Liver (tissue), 3 donors: ENCODE measurements around the gene CNTNAP1.

Experiments
- CTCF ChIP-seq: fragments of 150-350 bp; IDR thresholded peaks from 2 replicates; pipeline ENCODE4 v1.5.1; 2017; ENCODE audit warnings: improper control_type of control experiment, low read depth, low read length; ENCODE audit not compliant: missing input control
- EGR1 ChIP-seq, 2 donors: IDR thresholded peaks; 2 replicates each; pipeline ENCODE4 v1.6.1; 2016 to 2018; ENCODE audit warnings: antibody characterized with exemption in 2 of 2, low read depth in 2 of 2
- FOXA1 ChIP-seq: IDR thresholded peaks from 2 replicates; pipeline ENCODE4 v1.6.1; 2016; ENCODE audit warnings: antibody characterized with exemption
- GABPA ChIP-seq, 2 donors: IDR thresholded peaks in 1 of 2; conservative IDR thresholded peaks in 1 of 2; 2 replicates each; pipeline ENCODE4 v1.6.1; 2016; ENCODE audit warnings: antibody characterized with exemption in 2 of 2, mild to moderate bottlenecking in 1 of 2, moderate library complexity in 1 of 2
- JUND ChIP-seq, 2 donors: IDR thresholded peaks; 2 replicates each; pipeline ENCODE4 v1.6.1; 2016; ENCODE audit warnings: antibody characterized with exemption in 2 of 2
- NR2F2 ChIP-seq: IDR thresholded peaks from 2 replicates; pipeline ENCODE4 v1.6.1; 2016; ENCODE audit warnings: antibody characterized with exemption
- RXRA ChIP-seq, 2 donors: IDR thresholded peaks; 2 replicates each; pipeline ENCODE4 v1.6.1; 2017 to 2018; ENCODE audit warnings: antibody characterized with exemption in 2 of 2, mild to moderate bottlenecking in 1 of 2
- SP1 ChIP-seq: IDR thresholded peaks from 2 replicates; pipeline ENCODE4 v1.6.1; 2018; ENCODE audit warnings: antibody characterized with exemption, mild to moderate bottlenecking
- TAF1 ChIP-seq: conservative IDR thresholded peaks from 2 replicates; pipeline ENCODE4 v1.6.1; 2016; ENCODE audit warnings: antibody characterized with exemption, mild to moderate bottlenecking
- YY1 ChIP-seq: IDR thresholded peaks from 2 replicates; pipeline ENCODE4 v1.6.1; 2016; ENCODE audit warnings: antibody characterized with exemption, mild to moderate bottlenecking
- TF ChIP-seq, protein P1 (sequence below): IDR thresholded peaks from 2 replicates; pipeline ENCODE4 v1.6.1; 2016; ENCODE audit warnings: antibody characterized with exemption
- TF ChIP-seq, protein P2 (sequence below): IDR thresholded peaks from 2 replicates; pipeline ENCODE4 v1.6.1; 2016; ENCODE audit warnings: antibody characterized with exemption, mild to moderate bottlenecking
- TF ChIP-seq, protein P3 (sequence below): IDR thresholded peaks from 2 replicates; pipeline ENCODE4 v1.6.1; 2016; ENCODE audit warnings: antibody characterized with exemption
- donor health status: healthy.
- donor health status: healthy.

- no peak for TF ChIP-seq CTCF
- no peak for TF ChIP-seq TAF1
- TF ChIP-seq, protein P1, sequence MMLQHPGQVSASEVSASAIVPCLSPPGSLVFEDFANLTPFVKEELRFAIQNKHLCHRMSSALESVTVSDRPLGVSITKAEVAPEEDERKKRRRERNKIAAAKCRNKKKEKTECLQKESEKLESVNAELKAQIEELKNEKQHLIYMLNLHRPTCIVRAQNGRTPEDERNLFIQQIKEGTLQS: no peak
- no peak for TF ChIP-seq GABPA (IDR thresholded peaks at IDR 0.05 in 1 of 2, conservative IDR thresholded peaks at IDR 0.05 in 1 of 2)
- TF ChIP-seq JUND (IDR thresholded peaks at IDR 0.05): no peak
- TF ChIP-seq, protein P2, sequence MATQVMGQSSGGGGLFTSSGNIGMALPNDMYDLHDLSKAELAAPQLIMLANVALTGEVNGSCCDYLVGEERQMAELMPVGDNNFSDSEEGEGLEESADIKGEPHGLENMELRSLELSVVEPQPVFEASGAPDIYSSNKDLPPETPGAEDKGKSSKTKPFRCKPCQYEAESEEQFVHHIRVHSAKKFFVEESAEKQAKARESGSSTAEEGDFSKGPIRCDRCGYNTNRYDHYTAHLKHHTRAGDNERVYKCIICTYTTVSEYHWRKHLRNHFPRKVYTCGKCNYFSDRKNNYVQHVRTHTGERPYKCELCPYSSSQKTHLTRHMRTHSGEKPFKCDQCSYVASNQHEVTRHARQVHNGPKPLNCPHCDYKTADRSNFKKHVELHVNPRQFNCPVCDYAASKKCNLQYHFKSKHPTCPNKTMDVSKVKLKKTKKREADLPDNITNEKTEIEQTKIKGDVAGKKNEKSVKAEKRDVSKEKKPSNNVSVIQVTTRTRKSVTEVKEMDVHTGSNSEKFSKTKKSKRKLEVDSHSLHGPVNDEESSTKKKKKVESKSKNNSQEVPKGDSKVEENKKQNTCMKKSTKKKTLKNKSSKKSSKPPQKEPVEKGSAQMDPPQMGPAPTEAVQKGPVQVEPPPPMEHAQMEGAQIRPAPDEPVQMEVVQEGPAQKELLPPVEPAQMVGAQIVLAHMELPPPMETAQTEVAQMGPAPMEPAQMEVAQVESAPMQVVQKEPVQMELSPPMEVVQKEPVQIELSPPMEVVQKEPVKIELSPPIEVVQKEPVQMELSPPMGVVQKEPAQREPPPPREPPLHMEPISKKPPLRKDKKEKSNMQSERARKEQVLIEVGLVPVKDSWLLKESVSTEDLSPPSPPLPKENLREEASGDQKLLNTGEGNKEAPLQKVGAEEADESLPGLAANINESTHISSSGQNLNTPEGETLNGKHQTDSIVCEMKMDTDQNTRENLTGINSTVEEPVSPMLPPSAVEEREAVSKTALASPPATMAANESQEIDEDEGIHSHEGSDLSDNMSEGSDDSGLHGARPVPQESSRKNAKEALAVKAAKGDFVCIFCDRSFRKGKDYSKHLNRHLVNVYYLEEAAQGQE: no peak
- TF ChIP-seq SP1: no peak
- no peak for TF ChIP-seq FOXA1
- TF ChIP-seq EGR1 (IDR thresholded peaks at IDR 0.05; ENCODE audit: low read depth in 2 of 2): no peak
- TF ChIP-seq YY1: no peak
- TF ChIP-seq, protein P3, sequence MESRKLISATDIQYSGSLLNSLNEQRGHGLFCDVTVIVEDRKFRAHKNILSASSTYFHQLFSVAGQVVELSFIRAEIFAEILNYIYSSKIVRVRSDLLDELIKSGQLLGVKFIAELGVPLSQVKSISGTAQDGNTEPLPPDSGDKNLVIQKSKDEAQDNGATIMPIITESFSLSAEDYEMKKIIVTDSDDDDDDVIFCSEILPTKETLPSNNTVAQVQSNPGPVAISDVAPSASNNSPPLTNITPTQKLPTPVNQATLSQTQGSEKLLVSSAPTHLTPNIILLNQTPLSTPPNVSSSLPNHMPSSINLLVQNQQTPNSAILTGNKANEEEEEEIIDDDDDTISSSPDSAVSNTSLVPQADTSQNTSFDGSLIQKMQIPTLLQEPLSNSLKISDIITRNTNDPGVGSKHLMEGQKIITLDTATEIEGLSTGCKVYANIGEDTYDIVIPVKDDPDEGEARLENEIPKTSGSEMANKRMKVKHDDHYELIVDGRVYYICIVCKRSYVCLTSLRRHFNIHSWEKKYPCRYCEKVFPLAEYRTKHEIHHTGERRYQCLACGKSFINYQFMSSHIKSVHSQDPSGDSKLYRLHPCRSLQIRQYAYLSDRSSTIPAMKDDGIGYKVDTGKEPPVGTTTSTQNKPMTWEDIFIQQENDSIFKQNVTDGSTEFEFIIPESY: no peak
- TF ChIP-seq RXRA (IDR thresholded peaks at IDR 0.05): no peak
- TF ChIP-seq NR2F2: no peak
Observed at GRCh38 chr17:42697108-42697811, 14.9 kb downstream of the CNTNAP1 start.
